ENCODE measurements around the gene AGPAT3. TPM values are rescaled to one million over a fixed set of nuclear protein-coding genes. Genes with fewer than 3 reads are reported as not detected.

The AGPAT3 gene
- total RNA-seq, 4 donors from 2014 or later, result 61.0 to 77.9 (median 69.4) TPM

GRCh38 chr21:44035244-44035643 is 170.2 kb downstream of the AGPAT3 start:
- WGBS, result 97% methylated on average over 4 of the region's 4 CpGs
- H3K27ac ChIP-seq, result no peak overlapping the region
- H3K4me3 ChIP-seq, result no peak overlapping the region
- DNase-seq (ENCODE audit: low spot score in 2 of 2), result no peak
- H3K4me1 ChIP-seq, result no peaks in the 10 kb centered on the region
- no peaks in the 10 kb centered on the region for H3K9me3 ChIP-seq
- no peak for TF ChIP-seq EP300 (IDR thresholded peaks at IDR 0.05)
- H3K36me3 ChIP-seq, result peaks cover 63% of the 10 kb centered on the region
- no peaks in the 10 kb centered on the region for H3K27me3 ChIP-seq

Other genes starting within 250 kb of the AGPAT3 start
- 1 to 10 TPM in 1 of 4 donors, under 1 TPM in 2, not detected in 1; 0.57 to 1.6 (median 0.59) TPM for gene HSF2BP, start 205.7 kb upstream of the AGPAT3 start, total RNA-seq
- 10 to 100 TPM; 19.1 to 25.1 (median 23.3) TPM for gene RRP1B, start 205.7 kb upstream of the AGPAT3 start, total RNA-seq
- 10 to 100 TPM; 45.0 to 66.0 (median 57.4) TPM for gene PDXK, start 146.1 kb upstream of the AGPAT3 start, total RNA-seq
- gene CSTB, start 88.9 kb upstream of the AGPAT3 start, total RNA-seq, result 10 to 100 TPM; 17.5 to 39.9 (median 27.9) TPM
- 10 to 100 TPM; 22.5 to 34.6 (median 28.4) TPM for gene RRP1, start 75.6 kb upstream of the AGPAT3 start, total RNA-seq
- 10 to 100 TPM; 31.0 to 51.8 (median 43.0) TPM for gene TRAPPC10, start 147.1 kb downstream of the AGPAT3 start, total RNA-seq
- 10 to 100 TPM in 2 of 4 donors, 1 to 10 TPM in 2; 6.0 to 20.9 (median 8.8) TPM for gene PWP2, start 242.2 kb downstream of the AGPAT3 start, total RNA-seq

All from suprapubic skin (tissue), 4 donors.